GM10248 (cell line): ENCODE data around the gene HLA-DRA.

ENCODE experiments used
- CTCF ChIA-PET: fragments of 300-600 bp; sonication (Branson Sonifier 250); formaldehyde crosslinking; extraction: SDS; loops from one replicate; lab custom pipeline; 2021; ENCODE audit warnings: antibody characterized with exemption; lab: Yijun Ruan, JAX
- POLR2A ChIA-PET: fragments of 350-650 bp; sonication (Branson Sonifier 250); formaldehyde crosslinking; extraction: SDS; loops from one replicate; lab custom pipeline; 2020; ENCODE audit warnings: antibody characterized with exemption; lab: Yijun Ruan, JAX
- DNase-seq: peaks from one replicate; pipeline ENCODE4 v3.0.0; 2012; ENCODE audit errors: extremely low spot score
- CTCF ChIP-seq: IDR thresholded peaks from 2 replicates; pipeline ENCODE4 v1.5.1; 2012; ENCODE audit warnings: mild to moderate bottlenecking, low read depth; ENCODE audit errors: extremely low read depth, missing control alignments, control extremely low read depth

HLA-DRA gene

GRCh38 chr6:32483968-32484613, 44.4 kb downstream of the HLA-DRA start:
- POLR2A ChIA-PET, result interaction anchor here (0.9 kb wide), 1 partner anchor 488 kb away, joined by 3 read pairs; no protein-coding TSS in a partner anchor
- CTCF ChIA-PET, result interaction anchor here (0.7 to 1.2 kb wide), 3 partner anchors 23 to 138 kb away, joined by 3 read pairs; partner anchors contain the start of gene HLA-DRB1
- no peak for DNase-seq
- no peak for TF ChIP-seq CTCF

- no peak for TF ChIP-seq CTCF
- no peak for DNase-seq
- ChIA-PET POLR2A (interaction anchor here (0.9 kb wide), 1 partner anchor 488 kb away, joined by 3 read pairs; no protein-coding TSS in a partner anchor), CTCF (interaction anchor here (1.2 kb wide), 1 partner anchor 24 kb away, joined by 3 read pairs; no protein-coding TSS in a partner anchor)
Observed at GRCh38 chr6:32484614-32484998, 44.9 kb downstream of the HLA-DRA start.

- no peak for TF ChIP-seq CTCF
- POLR2A ChIA-PET, result no interaction called here
- DNase-seq, result no peak
- CTCF ChIA-PET, result no interaction called here
Observed at GRCh38 chr6:32488083-32488482, 48.4 kb downstream of the HLA-DRA start.

- DNase-seq, result no peak
- CTCF ChIA-PET, result no interaction called here
- TF ChIP-seq CTCF, result no peak
- POLR2A ChIA-PET, result no interaction called here
Observed at GRCh38 chr6:32491700-32492099, 52.0 kb downstream of the HLA-DRA start.

- CTCF ChIA-PET, result no interaction called here
- POLR2A ChIA-PET, result no interaction called here
- no peak for DNase-seq
- TF ChIP-seq CTCF, result no peak
Observed at GRCh38 chr6:32492351-32492750, 52.7 kb downstream of the HLA-DRA start.
